Naive thymus-derived CD4-positive, alpha-beta T cell (primary cell): Measurements from ENCODE around the gene ABCB7. TPM values are rescaled to one million over a fixed set of nuclear protein-coding genes. Genes with fewer than 3 reads are reported as not detected.
"Not testable (repeated sequence)": the region's sequence is repeated elsewhere in the genome, so short reads cannot be mapped to it uniquely, and the experiment has no call there.

Experiments
- ATAC-seq: fragments of 150-1000 bp; cut with Tn5 transposase; 2 replicates; pipeline ENCODE4 v1.10.0; 2021; ENCODE audit warnings: mild to moderate bottlenecking, moderate library complexity
- CTCF ChIA-PET: fragments of 350-600 bp; sonication (Branson Sonifier 250); formaldehyde crosslinking; loops from one replicate; lab custom pipeline; 2021; ENCODE audit warnings: antibody characterized with exemption; lab: Charles Lee
- POLR2A ChIA-PET: fragments of 350-600 bp; sonication (Branson Sonifier 250); formaldehyde crosslinking; loops from one replicate; lab custom pipeline; 2021; ENCODE audit warnings: antibody characterized with exemption, inconsistent platforms; lab: Charles Lee
- DNase-seq, 9 donors: peaks; one replicate each; pipeline versions ENCODE4 v3.0.0 to v3.0.0-alpha.2; 2020 to 2022; ENCODE audit warnings: mixed read lengths in 1 of 9
- H3K27ac ChIP-seq: one replicate; pipeline ENCODE4 v1.7.0; 2013; ENCODE audit warnings: mild to moderate bottlenecking, low read depth, low read length, moderate library complexity
- H3K27me3 ChIP-seq, 2 donors: one replicate each; pipeline ENCODE4 v1.7.0; 2013; ENCODE audit warnings: low read length in 2 of 2, mild to moderate bottlenecking in 2 of 2, moderate library complexity in 2 of 2; ENCODE audit not compliant: control insufficient read depth in 2 of 2, insufficient read depth in 2 of 2
- H3K36me3 ChIP-seq, 3 experiments: 1 replicate in 2 of 3; 2 replicates in 1 of 3; pipeline ENCODE4 v1.7.0; 2013; ENCODE audit warnings: low read length in 3 of 3, mild to moderate bottlenecking in 3 of 3, moderate library complexity in 1 of 3; ENCODE audit not compliant: insufficient read depth in 3 of 3, control insufficient read depth in 2 of 3
- H3K4me1 ChIP-seq, 2 donors: one replicate each; pipeline ENCODE4 v1.7.0; 2013; ENCODE audit warnings: low read length in 2 of 2, mild to moderate bottlenecking in 2 of 2, moderate library complexity in 1 of 2; ENCODE audit not compliant: control insufficient read depth in 2 of 2, insufficient read depth in 2 of 2
- H3K4me3 ChIP-seq: 2 replicates; pipeline ENCODE4 v1.7.0; 2013; ENCODE audit warnings: mild to moderate bottlenecking, low read length
- H3K9me3 ChIP-seq, 3 experiments: 1 replicate in 2 of 3; 2 replicates in 1 of 3; pipeline ENCODE4 v1.7.0; 2013; ENCODE audit warnings: low read length in 3 of 3; ENCODE audit not compliant: control insufficient read depth in 2 of 3
- H3K27ac Mint-ChIP-seq, 9 donors: one replicate each; pipeline ENCODE4 v1.8.0; 2020 to 2022; ENCODE audit warnings: mixed read lengths in 9 of 9, mild to moderate bottlenecking in 8 of 9, moderate library complexity in 5 of 9, inconsistent platforms in 2 of 9
- H3K27me3 Mint-ChIP-seq, 5 donors: one replicate each; pipeline ENCODE4 v1.8.0; 2021 to 2022; ENCODE audit warnings: mixed read lengths in 5 of 5, mild to moderate bottlenecking in 1 of 5
- H3K36me3 Mint-ChIP-seq, 5 donors: one replicate each; pipeline ENCODE4 v1.8.0; 2020 to 2022; ENCODE audit warnings: mixed read lengths in 5 of 5, mild to moderate bottlenecking in 3 of 5, inconsistent platforms in 1 of 5
- H3K4me1 Mint-ChIP-seq, 7 donors: one replicate each; pipeline ENCODE4 v1.8.0; 2020 to 2022; ENCODE audit warnings: mixed read lengths in 7 of 7, mild to moderate bottlenecking in 3 of 7, inconsistent platforms in 1 of 7
- H3K4me3 Mint-ChIP-seq, 10 donors: one replicate each; pipeline ENCODE4 v1.8.0; 2020 to 2022; ENCODE audit warnings: mild to moderate bottlenecking in 10 of 10, mixed read lengths in 10 of 10, moderate library complexity in 6 of 10, inconsistent platforms in 2 of 10
- H3K9me3 Mint-ChIP-seq, 11 donors: one replicate each; pipeline ENCODE4 v1.8.0; 2020 to 2022; ENCODE audit warnings: mixed read lengths in 11 of 11, mild to moderate bottlenecking in 4 of 11, inconsistent platforms in 1 of 11, moderate library complexity in 1 of 11
- intact Hi-C, 2 donors: fragments of 100-400 bp; cut with micrococcal nuclease; formaldehyde crosslinking; loops; one replicate each; pipeline ENCODE4 v1.15.1; 2023
- polyA plus RNA-seq, 2 donors: library from polyadenylated mRNA; unstranded; fragments of 300-500 nt; fragmentation: Illumina TruSeq; gene quantifications; one replicate each; pipeline ENCODE4 v1.2.3, GENCODE V29; 2021
- total RNA-seq, 6 experiments: library from RNA in 5 of 6; stranded (reverse) in 5 of 6; gene quantifications; 1 replicate in 5 of 6; 2 replicates in 1 of 6; pipeline ENCODE4 v1.2.3 and lab custom pipeline; 2021 to 2026

ABCB7 gene
- total and polyA plus RNA-seq, 7 experiments from 2014 or later = 13.0 to 33.0 (median 20.8) TPM

DNA sequence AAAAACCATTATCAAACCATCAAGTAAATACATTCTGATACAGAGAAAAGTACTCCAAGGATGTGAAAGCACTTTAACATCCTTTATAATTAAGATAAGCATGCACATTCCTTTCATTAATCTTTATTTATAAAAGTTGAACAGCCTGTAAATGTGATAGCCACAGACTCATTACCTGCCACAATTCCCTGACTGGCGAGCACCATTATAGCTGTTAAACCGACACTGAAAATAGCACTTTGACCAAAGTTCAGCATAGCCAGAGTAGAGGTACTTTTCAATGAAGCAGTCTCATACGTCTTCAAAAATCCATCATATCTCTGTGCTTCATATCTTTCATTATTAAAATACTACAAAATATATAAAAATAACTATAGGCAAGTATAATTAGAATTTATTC, 84.7 kb downstream of the ABCB7 start:
- DNase-seq = no peak
- H3K27me3 ChIP-seq = no peaks in the 10 kb centered on the region
- no peaks in the 10 kb centered on the region for H3K4me1 ChIP-seq
- H3K27ac ChIP-seq = no peak overlapping the region
- no peaks in the 10 kb centered on the region for H3K9me3 ChIP-seq
- intact Hi-C loops = no loop called here
- ATAC-seq = no peak
- no peak overlapping the region for H3K4me3 Mint-ChIP-seq
- H3K4me3 ChIP-seq = no peak overlapping the region
- peaks cover 0 to 23% (median 9%) of the 10 kb centered on the region in 5 donors for H3K36me3 Mint-ChIP-seq
- POLR2A ChIA-PET = no interaction called here
- peaks cover 0 to 2% (median 0%) of the 10 kb centered on the region in 7 donors for H3K4me1 Mint-ChIP-seq
- H3K9me3 Mint-ChIP-seq = no peaks in the 10 kb centered on the region
- CTCF ChIA-PET = no interaction called here
- no peaks in the 10 kb centered on the region for H3K36me3 ChIP-seq
- no peak overlapping the region for H3K27ac Mint-ChIP-seq
- H3K27me3 Mint-ChIP-seq = no peaks in the 10 kb centered on the region

DNA sequence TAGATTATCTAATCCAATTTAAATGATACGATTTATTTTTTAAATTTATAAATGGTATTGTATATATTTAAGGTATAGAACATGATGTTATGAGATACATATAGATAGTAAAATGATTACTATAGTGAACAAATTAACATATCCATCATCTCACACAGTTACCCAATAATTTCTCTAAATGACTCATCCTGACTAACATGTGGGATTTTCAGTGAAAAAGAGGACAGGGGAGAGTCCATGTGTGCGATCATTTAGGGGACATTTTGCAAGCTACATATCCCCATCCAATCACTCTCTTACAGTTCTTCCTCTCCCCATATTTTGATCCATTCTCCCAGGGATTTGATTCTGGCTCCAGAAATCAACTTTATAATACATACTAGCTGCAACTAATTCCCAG, 88.2 kb downstream of the ABCB7 start:
- no peaks in the 10 kb centered on the region for H3K9me3 Mint-ChIP-seq

DNA sequence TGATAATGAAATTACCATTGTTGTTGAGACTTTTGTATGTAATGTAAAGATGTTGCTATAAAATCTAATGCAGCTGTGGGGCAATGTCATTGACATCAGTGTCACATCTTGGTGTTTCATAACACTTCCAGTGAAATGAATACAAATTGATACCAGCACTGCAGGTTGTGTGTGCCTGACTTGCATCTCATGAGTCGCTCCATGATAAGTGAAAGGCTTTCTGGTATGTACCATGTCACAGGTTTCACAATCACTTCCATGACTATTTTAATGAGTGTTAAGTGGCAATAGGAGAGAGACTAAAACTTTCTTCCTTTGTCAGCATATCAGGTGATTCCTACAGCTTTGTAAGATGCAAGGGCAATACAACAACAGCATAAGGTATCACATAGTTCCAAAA, 94.4 kb downstream of the ABCB7 start:
- Histone ChIP-seq H3K27ac (no peak overlapping the region), H3K9me3 (no peaks in the 10 kb centered on the region), H3K4me3 (no peak overlapping the region), H3K4me1 (no peaks in the 10 kb centered on the region), H3K36me3 (no peaks in the 10 kb centered on the region), H3K27me3 (no peaks in the 10 kb centered on the region)
- Mint-ChIP-seq H3K27ac (no peak overlapping the region), H3K4me1 (no peaks in the 10 kb centered on the region), H3K4me3 (no peak overlapping the region), H3K27me3 (no peaks in the 10 kb centered on the region), H3K36me3 (peaks cover 0 to 21% (median 8%) of the 10 kb centered on the region in 5 donors), H3K9me3 (no peaks in the 10 kb centered on the region)
- ChIA-PET POLR2A (no interaction called here), CTCF (no interaction called here)
- intact Hi-C loops = loop anchor here in 1 of 2 donors (10.0 kb wide), 1 partner anchor 137 kb away; the partner anchor contains the start of gene NEXMIF
- no peak for DNase-seq
- no peak for ATAC-seq

More for the DNA sequence above, 88.2 kb downstream of the ABCB7 start:
- Mint-ChIP-seq H3K36me3 (peaks cover 0 to 13% (median 4%) of the 10 kb centered on the region in 5 donors), H3K4me1 (peaks cover 0 to 2% (median 0%) of the 10 kb centered on the region in 7 donors), H3K27ac (no peak overlapping the region), H3K27me3 (no peaks in the 10 kb centered on the region), H3K4me3 (no peak overlapping the region)
- POLR2A ChIA-PET = no interaction called here
- ATAC-seq = no peak
- Histone ChIP-seq H3K9me3 (no peaks in the 10 kb centered on the region), H3K4me3 (no peak overlapping the region), H3K36me3 (no peaks in the 10 kb centered on the region), H3K27ac (no peak overlapping the region), H3K4me1 (no peaks in the 10 kb centered on the region), H3K27me3 (no peaks in the 10 kb centered on the region)
- intact Hi-C loops = loop anchor here in 1 of 2 donors (10.0 kb wide), 1 partner anchor 143 kb away; the partner anchor contains the start of gene NEXMIF
- DNase-seq = no peak
- CTCF ChIA-PET = no interaction called here

DNA sequence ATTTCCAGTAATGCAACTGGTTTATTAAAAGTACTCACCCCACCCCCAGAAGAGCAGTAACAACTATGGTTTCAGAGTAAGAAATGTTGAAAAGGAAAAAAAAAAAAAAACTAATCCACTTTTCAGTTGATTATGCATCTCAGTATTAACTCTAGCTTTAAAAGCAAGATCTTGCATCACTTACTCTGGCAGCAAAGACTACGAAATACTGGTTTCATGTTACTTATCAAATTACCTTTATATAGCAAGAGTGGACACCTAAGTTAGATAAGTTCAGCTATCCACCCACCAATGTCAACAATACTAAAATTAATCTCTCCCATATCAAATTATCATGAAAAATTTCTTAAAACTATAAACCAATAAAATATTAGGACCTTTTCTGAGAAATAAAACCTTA, 105.0 kb downstream of the ABCB7 start:
- Mint-ChIP-seq H3K9me3 (peaks cover 0 to 21% (median 3%) of the 10 kb centered on the region in 11 donors), H3K36me3 (peaks cover 0 to 34% (median 21%) of the 10 kb centered on the region in 5 donors), H3K27ac (no peak overlapping the region), H3K4me1 (peaks cover 0 to 2% (median 0%) of the 10 kb centered on the region in 7 donors), H3K4me3 (no peak overlapping the region), H3K27me3 (no peaks in the 10 kb centered on the region)
- H3K36me3 ChIP-seq = peaks cover 0 to 2% (median 0%) of the 10 kb centered on the region in 3 experiments
- ChIA-PET POLR2A (no interaction called here), CTCF (no interaction called here)
- no peaks in the 10 kb centered on the region for H3K9me3 ChIP-seq
- ATAC-seq (no peak), DNase-seq (no peak)
- H3K4me3 ChIP-seq = no peak overlapping the region
- no peaks in the 10 kb centered on the region for H3K27me3 ChIP-seq
- no peak overlapping the region for H3K27ac ChIP-seq
- intact Hi-C loops = no loop called here
- no peaks in the 10 kb centered on the region for H3K4me1 ChIP-seq

DNA sequence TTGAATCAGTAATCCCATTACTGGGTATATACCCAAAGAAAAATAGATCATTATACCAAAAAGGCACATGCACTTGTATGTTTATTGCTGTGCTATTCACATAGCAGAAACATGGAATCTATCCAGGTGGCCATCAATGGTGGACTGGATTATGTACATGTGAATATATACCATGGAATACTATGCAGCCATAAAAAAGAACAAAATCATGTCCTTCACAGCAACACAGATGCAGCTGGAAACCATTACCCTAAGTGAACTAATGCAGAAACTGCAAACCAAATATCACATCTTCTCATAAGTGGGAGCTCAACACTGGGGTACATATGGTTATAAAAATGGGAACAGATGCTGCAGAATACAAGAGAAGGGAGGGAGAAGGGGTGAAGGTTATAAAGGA, 110.7 kb downstream of the ABCB7 start:
- intact Hi-C loops = no loop called here
- peaks cover 0 to 40% (median 7%) of the 10 kb centered on the region in 11 donors for H3K9me3 Mint-ChIP-seq
- Histone ChIP-seq H3K36me3 (no peaks in the 10 kb centered on the region), H3K27me3 (no peaks in the 10 kb centered on the region), H3K4me1 (no peaks in the 10 kb centered on the region), H3K4me3 (no peak overlapping the region), H3K27ac (no peak overlapping the region), H3K9me3 (no peaks in the 10 kb centered on the region)
- ChIA-PET POLR2A (no interaction called here), CTCF (no interaction called here)
- H3K4me3 Mint-ChIP-seq = no peak overlapping the region
- DNase-seq = no peak
- ATAC-seq = no peak
- H3K4me1 Mint-ChIP-seq = no peaks in the 10 kb centered on the region
- H3K27me3 Mint-ChIP-seq = no peaks in the 10 kb centered on the region
- H3K36me3 Mint-ChIP-seq = peaks cover 0 to 15% (median 10%) of the 10 kb centered on the region in 5 donors
- no peak overlapping the region for H3K27ac Mint-ChIP-seq

DNA sequence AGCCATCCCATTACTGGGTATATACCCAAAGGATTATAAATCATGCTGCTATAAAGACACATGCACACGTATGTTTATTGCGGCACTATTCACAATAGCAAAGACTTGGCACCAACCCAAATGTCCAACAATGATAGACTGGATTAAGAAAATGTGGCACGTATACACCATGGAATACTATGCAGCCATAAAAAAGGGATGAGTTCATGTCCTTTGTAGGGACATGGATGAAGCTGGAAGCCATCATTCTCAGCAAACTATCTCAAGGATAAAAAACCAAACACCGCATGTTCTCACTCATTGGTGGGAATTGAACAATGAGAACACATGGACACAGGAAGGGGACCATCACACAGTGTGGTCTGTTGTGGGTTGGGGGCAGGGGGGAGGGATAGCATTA, 111.9 kb downstream of the ABCB7 start:
- H3K27me3 ChIP-seq, H3K9me3 ChIP-seq, ATAC-seq, H3K27ac Mint-ChIP-seq, H3K4me3 Mint-ChIP-seq, DNase-seq, POLR2A ChIA-PET, H3K27me3 Mint-ChIP-seq, H3K27ac ChIP-seq, intact Hi-C loops, H3K4me3 ChIP-seq, H3K36me3 ChIP-seq, H3K4me1 Mint-ChIP-seq, H3K4me1 ChIP-seq, CTCF ChIA-PET: not testable (repeated sequence)
- peaks cover 0 to 15% (median 8%) of the 10 kb centered on the region in 5 donors for H3K36me3 Mint-ChIP-seq
- peaks cover 0 to 40% (median 7%) of the 10 kb centered on the region in 11 donors for H3K9me3 Mint-ChIP-seq

DNA sequence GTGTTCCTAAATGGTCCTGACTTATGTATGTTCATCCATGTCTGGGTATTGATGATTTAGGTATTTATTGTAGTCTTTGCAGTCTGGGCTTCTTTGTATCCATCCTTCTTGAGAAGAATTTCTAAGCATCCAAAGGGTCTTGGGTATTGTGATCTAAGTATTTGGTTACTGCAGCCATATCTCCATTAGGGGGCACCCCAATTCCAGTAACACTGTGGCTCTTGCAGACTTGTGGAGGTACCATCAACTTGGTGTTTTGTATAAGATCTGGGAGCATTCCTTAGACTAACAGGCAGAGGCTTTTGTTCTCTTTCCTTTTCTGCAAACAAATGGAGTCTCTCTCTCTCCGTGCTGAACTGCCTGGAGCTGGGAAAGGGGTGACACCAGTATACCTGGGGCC, 117.2 kb downstream of the ABCB7 start:
- no peak overlapping the region for H3K4me3 ChIP-seq
- ChIA-PET POLR2A (no interaction called here), CTCF (interaction anchor here (1.0 kb wide), 1 partner anchor 565 kb away, joined by 3 read pairs; no protein-coding TSS in a partner anchor)
- no peaks in the 10 kb centered on the region for H3K4me1 Mint-ChIP-seq
- no peaks in the 10 kb centered on the region for H3K4me1 ChIP-seq
- no peaks in the 10 kb centered on the region for H3K27me3 ChIP-seq
- intact Hi-C loops = loop anchor here (2.0 to 5.0 kb wide), 3 partner anchors 566 to 1214 kb away; no protein-coding TSS in a partner anchor
- H3K36me3 ChIP-seq = no peaks in the 10 kb centered on the region
- H3K27ac Mint-ChIP-seq = no peak overlapping the region
- peaks cover 0 to 30% (median 10%) of the 10 kb centered on the region in 11 donors for H3K9me3 Mint-ChIP-seq
- H3K27ac ChIP-seq = no peak overlapping the region
- ATAC-seq (no peak), DNase-seq (peak in 4 of 9 donors; percentile 0 to 23 (median 6))
- H3K9me3 ChIP-seq = no peaks in the 10 kb centered on the region
- H3K36me3 Mint-ChIP-seq = peaks cover 0 to 3% (median 0%) of the 10 kb centered on the region in 5 donors
- H3K27me3 Mint-ChIP-seq = no peaks in the 10 kb centered on the region
- H3K4me3 Mint-ChIP-seq = no peak overlapping the region
